IMR-90 (cell line): ENCODE data around the gene TTLL7. TPM values are rescaled to one million over a fixed set of nuclear protein-coding genes. Genes with fewer than 3 reads are reported as not detected.

Experiments used
- ATAC-seq: fragments of 200-7000 bp; cut with Tn5 transposase; 2 replicates; pipeline ENCODE4 v1.9.1; 2020; ENCODE audit warnings: low read depth, mild to moderate bottlenecking, moderate library complexity
- BruUV-seq: library from RNA; stranded (reverse); fragments of 400-500 nt; replicated peaks from 2 replicates; lab custom pipeline; 2021; lab: Mats Ljungman, UMichigan
- CTCF ChIA-PET: fragments of 300-600 bp; formaldehyde crosslinking; extraction: SDS; loops from one replicate; lab custom pipeline; 2021; ENCODE audit warnings: antibody characterized with exemption; lab: Yijun Ruan, JAX
- POLR2A ChIA-PET: fragments of 300-600 bp; sonication (Branson Sonifier 250); formaldehyde crosslinking; loops from one replicate; lab custom pipeline; 2022; ENCODE audit warnings: antibody characterized with exemption; ENCODE audit not compliant: unreplicated experiment; lab: Charles Lee
- DNase-seq: peaks from one replicate; pipeline ENCODE4 v3.0.0; 2013
- H2AFZ ChIP-seq: replicated peaks from 2 replicates; pipeline ENCODE3; 2013; ENCODE audit warnings: low read length, mild to moderate bottlenecking; ENCODE audit not compliant: poor library complexity
- H2AK5ac ChIP-seq: 2 replicates; pipeline ENCODE4 v1.6.1; 2013; ENCODE audit warnings: low read depth, low read length, inconsistent platforms
- H2AK9ac ChIP-seq: replicated peaks from 2 replicates; pipeline ENCODE3; 2013; ENCODE audit warnings: mild to moderate bottlenecking, low read depth, low read length, moderate library complexity; ENCODE audit not compliant: poor library complexity
- H2BK120ac ChIP-seq: 2 replicates; pipeline ENCODE4 v1.6.1; 2013; ENCODE audit warnings: low read depth, low read length, inconsistent platforms
- H2BK15ac ChIP-seq: 3 replicates; pipeline ENCODE4 v1.6.1; 2013; ENCODE audit warnings: low read depth, low read length, inconsistent platforms
- H2BK20ac ChIP-seq: 2 replicates; pipeline ENCODE4 v1.6.1; 2013; ENCODE audit warnings: low read depth, mild to moderate bottlenecking, inconsistent platforms, low read length, moderate library complexity
- H2BK5ac ChIP-seq: 2 replicates; pipeline ENCODE4 v1.6.1; 2013; ENCODE audit warnings: mild to moderate bottlenecking, low read depth, low read length, inconsistent platforms; ENCODE audit not compliant: poor library complexity, severe bottlenecking
- H3K14ac ChIP-seq: replicated peaks from 2 replicates; pipeline ENCODE4 v1.6.1; 2013; ENCODE audit warnings: low read depth, low read length, inconsistent platforms
- H3K18ac ChIP-seq: 2 replicates; pipeline ENCODE4 v1.6.1; 2013; ENCODE audit warnings: low read depth, low read length, control low read depth
- H3K23ac ChIP-seq: 2 replicates; pipeline ENCODE4 v1.6.1; 2013; ENCODE audit warnings: low read depth, low read length, inconsistent platforms
- H3K27ac ChIP-seq: 2 replicates; pipeline ENCODE4 v1.5.1; 2013; ENCODE audit warnings: mild to moderate bottlenecking, control low read depth, low read length; ENCODE audit not compliant: insufficient read depth
- H3K27me3 ChIP-seq: 2 replicates; pipeline ENCODE4 v1.6.1; 2013; ENCODE audit warnings: low read length; ENCODE audit not compliant: control insufficient read depth, insufficient read depth
- H3K36me3 ChIP-seq: 2 replicates; pipeline ENCODE4 v1.6.1; 2013; ENCODE audit warnings: low read length, mixed read lengths; ENCODE audit not compliant: control insufficient read depth, insufficient read depth
- H3K4ac ChIP-seq: 2 replicates; pipeline ENCODE4 v1.6.1; 2013; ENCODE audit warnings: low read depth, low read length, inconsistent platforms
- H3K4me1 ChIP-seq: 2 replicates; pipeline ENCODE4 v1.6.1; 2013; ENCODE audit warnings: low read length, mixed read lengths; ENCODE audit not compliant: control insufficient read depth, insufficient read depth
- H3K4me2 ChIP-seq: 2 replicates; pipeline ENCODE4 v1.6.1; 2013; ENCODE audit warnings: low read depth, mild to moderate bottlenecking, control low read depth, low read length, moderate library complexity
- H3K4me3 ChIP-seq: 2 replicates; pipeline ENCODE4 v1.5.1; 2013; ENCODE audit warnings: low read depth, mild to moderate bottlenecking, control low read depth, low read length, moderate library complexity; ENCODE audit not compliant: insufficient read depth
- H3K56ac ChIP-seq: 2 replicates; pipeline ENCODE4 v1.6.1; 2013; ENCODE audit warnings: low read length, inconsistent platforms; ENCODE audit not compliant: insufficient read depth; ENCODE audit errors: extremely low read depth
- H3K79me1 ChIP-seq, 2 experiments: 2 replicates each; pipeline ENCODE4 v1.6.1; 2013; ENCODE audit warnings: low read length in 2 of 2, inconsistent platforms in 1 of 2, low read depth in 1 of 2
- H3K9ac ChIP-seq: 2 replicates; pipeline ENCODE4 v1.6.1; 2013; ENCODE audit warnings: low read depth, low read length, control low read depth
- H3K9me1 ChIP-seq: 2 replicates; pipeline ENCODE4 v1.6.1; 2013; ENCODE audit warnings: low read length, inconsistent platforms; ENCODE audit not compliant: insufficient read depth
- H3K9me3 ChIP-seq: 2 replicates; pipeline ENCODE4 v1.6.1; 2013; ENCODE audit warnings: low read length; ENCODE audit not compliant: control insufficient read depth, insufficient read depth
- H4K20me1 ChIP-seq: 2 replicates; pipeline ENCODE4 v1.6.1; 2013; ENCODE audit warnings: low read length, inconsistent platforms; ENCODE audit not compliant: insufficient read depth
- H4K5ac ChIP-seq: 2 replicates; pipeline ENCODE4 v1.6.1; 2013; ENCODE audit warnings: mild to moderate bottlenecking, low read depth, low read length, control low read depth
- H4K8ac ChIP-seq, 2 experiments: 2 replicates each; pipeline ENCODE4 v1.6.1; 2013; ENCODE audit warnings: low read depth in 2 of 2, low read length in 2 of 2, control low read depth in 1 of 2, inconsistent platforms in 1 of 2
- H4K91ac ChIP-seq: 2 replicates; pipeline ENCODE4 v1.6.1; 2013; ENCODE audit warnings: low read depth, low read length, inconsistent platforms; ENCODE audit not compliant: insufficient read depth
- NFE2L2 ChIP-seq: fragments of 150-350 bp; IDR thresholded peaks from 2 replicates; pipeline ENCODE4 v1.6.1; 2016; ENCODE audit warnings: low read depth, mild to moderate bottlenecking, low read length
- dilution Hi-C: fragments of 300-500 bp; cut with HindIII; formaldehyde crosslinking; loops from one replicate; pipeline ENCODE4 v1.14.3; 2018; ENCODE audit warnings: low sequenced_read_pairs; ENCODE audit not compliant: unreplicated experiment
- in situ Hi-C: fragments of 300-500 bp; cut with MboI; formaldehyde crosslinking; loops from 3 replicates; pipeline ENCODE4 v1.14.3; 2019; ENCODE audit warnings: low sequenced_read_pairs, inconsistent platforms, mixed read lengths
- intact Hi-C: fragments of 100-400 bp; cut with micrococcal nuclease; formaldehyde crosslinking; loops from 2 replicates; pipeline ENCODE4 v1.10.0; 2022
- polyA plus RNA-seq, 3 experiments: library from polyadenylated mRNA; depleted of rRNA; stranded (reverse); fragments of >200 nt; gene quantifications; 2 replicates each; pipeline ENCODE4 v1.2.3, GENCODE V29; 2012; ENCODE audit warnings: low replicate concordance in 1 of 3
- total RNA-seq: library from RNA; depleted of rRNA; stranded (reverse); fragments of >200 nt; gene quantifications from 2 replicates; pipeline ENCODE4 v1.2.3, GENCODE V29; 2012
- TF ChIP-seq, protein P1 (sequence below): fragments of 150-350 bp; IDR thresholded peaks from 2 replicates; pipeline ENCODE4 v1.6.1; 2017; ENCODE audit warnings: mild to moderate bottlenecking, antibody characterized with exemption, low read length, low read depth
- TF ChIP-seq, protein P2 (sequence below): fragments of 150-350 bp; IDR thresholded peaks from 2 replicates; pipeline ENCODE4 v1.6.1; 2016; ENCODE audit warnings: low read depth, mild to moderate bottlenecking, low read length, moderate library complexity, borderline replicate concordance

TTLL7 gene
- total and polyA plus RNA-seq, 2 of the 4 experiments (the other 2 are of a cell fraction): 5.7 to 8.1 TPM

DNA sequence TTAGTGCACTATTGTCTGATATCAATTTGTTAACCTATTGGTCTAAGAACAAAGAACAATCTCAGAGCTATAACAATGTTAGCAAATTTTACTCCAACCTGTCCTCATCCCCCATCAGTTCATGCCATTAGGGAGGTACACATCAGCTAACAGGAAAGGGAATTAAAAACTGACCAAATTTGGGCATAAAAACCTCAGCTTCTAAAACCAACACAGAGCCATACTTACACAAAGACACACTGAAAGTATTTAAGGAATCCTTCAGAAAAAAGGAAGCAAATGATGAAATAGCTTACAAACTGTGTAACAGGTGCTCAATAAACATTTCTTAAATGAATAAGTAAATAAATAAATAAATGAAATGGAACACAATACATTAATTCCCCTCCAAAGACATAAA is 89.2 kb downstream of the TTLL7 start:
- TF ChIP-seq, protein P1, sequence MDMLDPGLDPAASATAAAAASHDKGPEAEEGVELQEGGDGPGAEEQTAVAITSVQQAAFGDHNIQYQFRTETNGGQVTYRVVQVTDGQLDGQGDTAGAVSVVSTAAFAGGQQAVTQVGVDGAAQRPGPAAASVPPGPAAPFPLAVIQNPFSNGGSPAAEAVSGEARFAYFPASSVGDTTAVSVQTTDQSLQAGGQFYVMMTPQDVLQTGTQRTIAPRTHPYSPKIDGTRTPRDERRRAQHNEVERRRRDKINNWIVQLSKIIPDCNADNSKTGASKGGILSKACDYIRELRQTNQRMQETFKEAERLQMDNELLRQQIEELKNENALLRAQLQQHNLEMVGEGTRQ: no peak
- TF ChIP-seq, protein P2, sequence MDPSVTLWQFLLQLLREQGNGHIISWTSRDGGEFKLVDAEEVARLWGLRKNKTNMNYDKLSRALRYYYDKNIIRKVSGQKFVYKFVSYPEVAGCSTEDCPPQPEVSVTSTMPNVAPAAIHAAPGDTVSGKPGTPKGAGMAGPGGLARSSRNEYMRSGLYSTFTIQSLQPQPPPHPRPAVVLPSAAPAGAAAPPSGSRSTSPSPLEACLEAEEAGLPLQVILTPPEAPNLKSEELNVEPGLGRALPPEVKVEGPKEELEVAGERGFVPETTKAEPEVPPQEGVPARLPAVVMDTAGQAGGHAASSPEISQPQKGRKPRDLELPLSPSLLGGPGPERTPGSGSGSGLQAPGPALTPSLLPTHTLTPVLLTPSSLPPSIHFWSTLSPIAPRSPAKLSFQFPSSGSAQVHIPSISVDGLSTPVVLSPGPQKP: peak; percentile 72; the same call in 1 of the 2 replicates
- no peak for TF ChIP-seq NFE2L2
- DNase-seq: peak; percentile 32
- Histone ChIP-seq H3K36me3 (peaks cover 3% of the 10 kb centered on the region; the same call in 1 of the 2 replicates), H4K8ac (no peak overlapping the region), H3K27me3 (no peaks in the 10 kb centered on the region), H2AK5ac (no peak overlapping the region), H2AK9ac (no peak overlapping the region), H2BK15ac (no peak overlapping the region), H3K9me1 (no peaks in the 10 kb centered on the region), H4K91ac (no peak overlapping the region), H3K4ac (no peak overlapping the region), H3K4me2 (no peak overlapping the region), H4K5ac (no peak overlapping the region), H4K20me1 (no peaks in the 10 kb centered on the region), H3K4me3 (no peak overlapping the region), H3K4me1 (no peaks in the 10 kb centered on the region), H3K9ac (no peak overlapping the region), H3K23ac (no peak overlapping the region), H2BK5ac (no peak overlapping the region), H3K9me3 (no peaks in the 10 kb centered on the region), H3K79me1 (no peaks in the 10 kb centered on the region), H2BK20ac (no peak overlapping the region), H3K27ac (no peak overlapping the region), H2AFZ (no peak overlapping the region), H2BK120ac (no peak overlapping the region), H3K56ac (no peak overlapping the region), H3K14ac (no peak overlapping the region), H3K18ac (no peak overlapping the region)
- CTCF ChIA-PET: interaction anchor here (3.2 kb wide), 1 partner anchor 12 kb away, joined by 7 read pairs; no protein-coding TSS in a partner anchor
- in situ Hi-C loops: no loop called here
- ATAC-seq: peak; percentile 66
- POLR2A ChIA-PET: no interaction called here
- intact Hi-C loops: loop anchor here (10.0 kb wide), 1 partner anchor 705 kb away; no protein-coding TSS in a partner anchor
- BruUV-seq: no TSS peak
- dilution Hi-C loops: no loop called here
